Activated T-cell treated with anti-CD3 and anti-CD28 coated beads, Interleukin-2, amount 50 U/mL, for 4 hours (primary cell): ENCODE measurements around the gene CCDC92B. TPM values are rescaled to one million over a fixed set of nuclear protein-coding genes. Genes with fewer than 3 reads are reported as not detected.
"Not testable (repeated sequence)": the region's sequence is repeated elsewhere in the genome, so short reads cannot be mapped to it uniquely, and the experiment has no call there.

Source experiments
- ATAC-seq, 2 donors: fragments of 200-7000 bp; cut with Tn5 transposase; one replicate each; pipeline ENCODE4 v1.10.0; 2021
- DNase-seq: peaks from one replicate; pipeline ENCODE4 v3.0.0-alpha.2; 2020
- H3K27me3 Mint-ChIP-seq: one replicate; pipeline ENCODE4 v1.8.0; 2021; ENCODE audit warnings: low read depth, mixed read lengths
- H3K36me3 Mint-ChIP-seq: one replicate; pipeline ENCODE4 v1.8.0; 2022; ENCODE audit warnings: mixed read lengths; ENCODE audit not compliant: insufficient read depth
- H3K4me1 Mint-ChIP-seq: one replicate; pipeline ENCODE4 v1.8.0; 2021; ENCODE audit warnings: low read depth, mixed read lengths
- H3K4me3 Mint-ChIP-seq: one replicate; pipeline ENCODE4 v1.8.0; 2021; ENCODE audit warnings: mild to moderate bottlenecking, moderate library complexity, mixed read lengths
- H3K9me3 Mint-ChIP-seq: one replicate; pipeline ENCODE4 v1.8.0; 2021; ENCODE audit warnings: mixed read lengths
- total RNA-seq, 3 donors: library from RNA; stranded (reverse); gene quantifications; one replicate each; pipeline ENCODE4 v1.2.1, GENCODE V29; 2021

The CCDC92B gene
- total RNA-seq: under 1 TPM in 1 of 3 donors, not detected in 2; 0.16 TPM

DNA sequence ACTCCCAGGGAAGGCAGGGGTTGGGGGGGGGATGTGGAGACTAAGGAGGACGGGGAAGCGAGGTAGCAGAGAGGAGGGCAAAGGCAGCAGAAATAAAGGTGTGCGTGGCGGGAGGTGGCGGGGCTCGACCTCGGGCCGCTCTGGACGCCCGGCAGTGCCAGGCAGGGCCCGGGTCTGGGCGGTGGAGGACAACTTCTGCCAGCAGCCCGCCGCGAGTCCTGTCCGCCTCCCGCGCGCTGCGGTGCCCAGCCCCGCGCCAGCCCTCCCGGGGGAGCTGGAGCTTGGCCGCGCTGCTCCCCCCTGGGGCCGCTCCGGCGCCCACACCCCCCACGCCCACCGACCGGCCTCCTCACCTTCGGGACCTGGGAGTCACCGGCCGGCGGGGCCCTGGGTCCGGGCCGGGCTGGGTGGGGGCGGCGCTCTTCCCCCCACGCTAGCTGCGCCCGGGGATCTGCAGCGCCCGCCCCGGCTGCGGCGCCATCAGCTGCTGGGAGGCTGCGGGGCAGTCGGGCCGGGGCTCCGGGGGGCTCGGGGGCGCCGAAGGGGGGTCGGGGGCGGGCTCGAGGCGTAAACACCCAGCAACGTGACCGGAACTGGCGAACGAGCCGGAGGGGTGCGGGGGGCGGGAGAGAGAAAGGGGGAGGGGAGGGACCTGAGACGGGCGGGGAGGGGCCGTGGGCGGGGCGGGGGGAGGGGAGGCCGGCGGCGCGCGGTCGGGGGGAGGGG, at the start of gene CCDC92B:
CCDC92B (minus strand) TSS at position 595 of the 726 bp plus-strand sequence. CDS start 14,507 bp downstream, outside the sequence.
- no peak within 1 kb of the TSS for H3K4me3 Mint-ChIP-seq
- H3K4me1 Mint-ChIP-seq: no peaks in the 10 kb centered on the region
- no peak for ATAC-seq
- peaks cover 69% of the 10 kb centered on the region for H3K27me3 Mint-ChIP-seq
- H3K36me3 Mint-ChIP-seq: no peaks in the 10 kb centered on the region
- DNase-seq: no peak
- no peaks in the 10 kb centered on the region for H3K9me3 Mint-ChIP-seq

DNA sequence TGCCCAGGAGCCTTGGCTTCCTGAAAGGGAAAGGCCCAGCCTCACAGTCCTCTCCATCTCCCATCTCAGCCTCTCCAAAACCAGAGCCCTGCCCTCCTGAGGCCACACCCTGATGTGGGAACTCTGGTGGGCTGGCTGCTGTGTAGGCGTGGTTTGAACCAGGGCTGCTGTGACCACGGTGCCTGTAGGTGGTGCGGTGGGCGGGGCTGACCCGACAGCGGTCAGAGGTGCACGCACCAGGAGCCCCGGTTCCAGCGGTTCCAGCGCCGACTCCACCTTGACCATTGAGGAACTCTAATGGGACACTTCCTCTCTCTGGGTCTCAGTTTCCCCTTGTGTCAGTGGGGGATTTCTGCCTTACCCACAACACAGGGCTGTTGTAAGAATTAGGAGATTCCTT, 49.2 kb upstream of the CCDC92B start:
- peaks cover 22% of the 10 kb centered on the region for H3K36me3 Mint-ChIP-seq
- H3K9me3 Mint-ChIP-seq: no peaks in the 10 kb centered on the region
- no peak overlapping the region for H3K4me3 Mint-ChIP-seq
- no peak for ATAC-seq
- H3K4me1 Mint-ChIP-seq: peaks cover 66% of the 10 kb centered on the region
- no peaks in the 10 kb centered on the region for H3K27me3 Mint-ChIP-seq
- no peak for DNase-seq

- ATAC-seq (no peak), DNase-seq (no peak)
- Mint-ChIP-seq H3K9me3 (no peaks in the 10 kb centered on the region), H3K4me1 (peaks cover 69% of the 10 kb centered on the region), H3K36me3 (peaks cover 18% of the 10 kb centered on the region), H3K27me3 (no peaks in the 10 kb centered on the region), H3K4me3 (peak overlapping the region; percentile 77)
Measured at GRCh38 chr17:2798188-2798587, 48.7 kb upstream of the CCDC92B start.

GRCh38 chr17:2797637-2798036, 48.2 kb upstream of the CCDC92B start:
- DNase-seq (no peak), ATAC-seq (no peak)
- Mint-ChIP-seq H3K4me1 (peaks cover 70% of the 10 kb centered on the region), H3K27me3 (no peaks in the 10 kb centered on the region), H3K36me3 (peaks cover 12% of the 10 kb centered on the region), H3K4me3 (peak overlapping the region; percentile 77), H3K9me3 (no peaks in the 10 kb centered on the region)

DNA sequence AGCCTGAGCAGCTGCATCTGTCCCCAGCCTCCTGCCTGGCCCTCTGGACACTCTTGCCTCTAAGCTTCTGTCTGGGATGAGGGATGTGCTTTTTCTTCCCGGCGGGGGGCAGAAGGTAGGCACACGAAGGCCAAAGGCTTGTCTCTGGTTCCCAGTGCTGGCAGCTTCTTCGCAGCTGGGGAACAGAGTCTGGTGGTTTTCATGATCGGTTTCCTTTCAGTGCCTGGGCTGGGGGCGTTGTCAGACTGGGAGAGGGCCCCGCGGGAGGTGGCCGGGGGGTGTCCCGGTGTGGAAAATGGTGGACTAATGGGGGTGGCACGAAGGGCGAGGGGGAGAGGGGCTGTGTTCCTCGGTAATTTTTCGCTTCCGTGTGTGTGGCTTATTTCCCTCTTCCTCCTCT, 47.8 kb upstream of the CCDC92B start:
- no peaks in the 10 kb centered on the region for H3K27me3 Mint-ChIP-seq
- H3K36me3 Mint-ChIP-seq: peaks cover 12% of the 10 kb centered on the region
- peak overlapping the region; percentile 77 for H3K4me3 Mint-ChIP-seq
- peaks cover 74% of the 10 kb centered on the region for H3K4me1 Mint-ChIP-seq
- H3K9me3 Mint-ChIP-seq: no peaks in the 10 kb centered on the region
- DNase-seq: no peak
- ATAC-seq: no peak

DNA sequence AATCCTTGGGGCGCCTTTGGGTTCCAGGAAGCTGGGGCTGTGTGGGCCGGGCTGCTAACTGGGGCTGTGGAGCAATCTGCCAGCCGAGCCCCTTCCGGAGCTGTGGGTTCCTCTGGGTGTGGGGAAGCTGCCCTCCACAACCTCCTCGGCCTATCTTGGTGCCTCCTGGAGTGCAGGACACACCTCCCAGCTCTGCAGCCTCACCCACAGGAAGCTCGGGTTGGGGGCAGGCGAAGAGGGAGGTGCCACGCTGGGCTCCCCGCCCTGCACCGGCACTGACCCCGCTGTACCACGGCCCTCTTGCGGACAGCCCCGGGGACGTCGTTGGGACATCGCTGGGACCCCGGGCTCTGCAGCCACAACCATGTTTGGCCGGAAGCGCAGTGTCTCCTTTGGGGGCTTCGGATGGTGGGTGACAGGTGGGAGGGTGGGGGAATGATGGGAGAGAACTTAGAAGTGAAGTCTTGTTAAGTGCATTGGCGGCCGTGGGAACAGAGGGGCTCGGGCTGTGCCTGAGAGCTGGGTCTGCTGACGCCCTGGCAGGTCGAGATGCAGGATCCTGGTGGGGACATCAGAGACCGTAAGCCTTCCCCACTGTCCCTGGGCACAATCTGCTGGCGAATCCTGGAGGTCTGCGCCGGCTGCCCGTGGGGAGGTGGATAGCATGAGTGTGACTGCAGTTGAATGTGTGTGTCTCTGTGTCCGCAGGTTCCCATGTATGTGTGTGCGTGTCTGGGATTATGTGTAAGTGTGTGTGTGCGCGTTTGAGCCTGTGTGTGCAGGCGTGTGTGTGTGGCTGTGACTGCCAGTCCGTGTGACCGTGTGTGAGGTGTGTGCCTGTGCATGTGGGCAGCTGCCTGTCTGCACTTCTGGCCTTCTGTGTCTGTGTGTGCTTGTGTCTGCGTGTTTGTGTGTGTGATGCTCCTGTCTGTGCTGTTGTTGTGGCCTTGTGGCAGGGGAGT, 47.0 kb upstream of the CCDC92B start, which contains the start of gene RAP1GAP2:
RAP1GAP2 (plus strand) TSS at position 275 of the 962 bp plus-strand sequence; CDS start at position 365, 90 bp downstream.
- H3K4me3 Mint-ChIP-seq: peak within 1 kb of the TSS; percentile 77
- DNase-seq (peak; percentile 37), ATAC-seq (peak; percentile 69 to 82)
- no peaks in the 10 kb centered on the region for H3K27me3 Mint-ChIP-seq
- no peaks in the 10 kb centered on the region for H3K9me3 Mint-ChIP-seq
- peaks cover 9% of the 10 kb centered on the region for H3K36me3 Mint-ChIP-seq
- peaks cover 78% of the 10 kb centered on the region for H3K4me1 Mint-ChIP-seq

- Mint-ChIP-seq H3K36me3 (peaks cover 9% of the 10 kb centered on the region), H3K4me3 (peak overlapping the region; percentile 77), H3K9me3 (no peaks in the 10 kb centered on the region), H3K4me1 (peaks cover 83% of the 10 kb centered on the region), H3K27me3 (no peaks in the 10 kb centered on the region)
- no peak for DNase-seq
- ATAC-seq: peak in 1 of 2 donors; percentile 0
Measured at GRCh38 chr17:2795441-2796163, 46.1 kb upstream of the CCDC92B start.

DNA sequence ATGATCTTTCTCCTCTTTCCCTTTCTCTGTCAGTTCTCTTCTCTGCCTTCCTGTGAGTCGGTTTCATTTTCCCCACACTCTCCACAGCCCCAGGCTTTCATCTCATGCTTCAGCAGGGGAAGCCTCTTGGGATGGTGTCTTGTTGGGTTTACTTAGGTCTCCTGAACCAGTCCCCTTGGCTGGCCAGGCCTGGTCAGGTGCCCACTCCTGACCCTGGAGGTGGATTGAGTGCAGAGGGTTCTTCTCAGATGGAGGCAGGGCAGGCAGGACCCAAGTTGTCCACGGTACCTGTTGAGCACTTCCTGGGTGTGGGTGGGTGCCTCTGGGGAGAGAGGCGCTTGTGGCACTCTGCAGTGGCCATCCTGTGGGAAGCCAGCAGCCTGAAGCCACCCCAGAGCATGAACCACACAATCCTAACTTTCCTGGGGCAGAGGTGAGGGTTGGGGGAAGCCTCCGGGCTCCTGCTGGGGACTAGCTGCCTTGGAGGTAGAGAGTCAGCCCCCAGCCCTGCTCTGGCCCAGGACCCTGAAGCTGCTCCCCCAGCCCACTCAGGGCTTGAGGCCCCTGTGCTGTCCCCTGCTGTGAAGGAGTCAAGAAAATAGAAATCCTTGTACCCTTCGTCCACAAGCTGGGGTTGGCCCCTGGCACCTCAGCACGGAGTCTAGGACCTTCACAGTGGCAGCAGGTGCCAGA, 44.8 kb upstream of the CCDC92B start:
- Mint-ChIP-seq H3K27me3 (no peaks in the 10 kb centered on the region), H3K4me3 (peak overlapping the region; percentile 75), H3K36me3 (peaks cover 4% of the 10 kb centered on the region), H3K9me3 (no peaks in the 10 kb centered on the region), H3K4me1 (peaks cover 80% of the 10 kb centered on the region)
- DNase-seq: no peak
- ATAC-seq: no peak

DNA sequence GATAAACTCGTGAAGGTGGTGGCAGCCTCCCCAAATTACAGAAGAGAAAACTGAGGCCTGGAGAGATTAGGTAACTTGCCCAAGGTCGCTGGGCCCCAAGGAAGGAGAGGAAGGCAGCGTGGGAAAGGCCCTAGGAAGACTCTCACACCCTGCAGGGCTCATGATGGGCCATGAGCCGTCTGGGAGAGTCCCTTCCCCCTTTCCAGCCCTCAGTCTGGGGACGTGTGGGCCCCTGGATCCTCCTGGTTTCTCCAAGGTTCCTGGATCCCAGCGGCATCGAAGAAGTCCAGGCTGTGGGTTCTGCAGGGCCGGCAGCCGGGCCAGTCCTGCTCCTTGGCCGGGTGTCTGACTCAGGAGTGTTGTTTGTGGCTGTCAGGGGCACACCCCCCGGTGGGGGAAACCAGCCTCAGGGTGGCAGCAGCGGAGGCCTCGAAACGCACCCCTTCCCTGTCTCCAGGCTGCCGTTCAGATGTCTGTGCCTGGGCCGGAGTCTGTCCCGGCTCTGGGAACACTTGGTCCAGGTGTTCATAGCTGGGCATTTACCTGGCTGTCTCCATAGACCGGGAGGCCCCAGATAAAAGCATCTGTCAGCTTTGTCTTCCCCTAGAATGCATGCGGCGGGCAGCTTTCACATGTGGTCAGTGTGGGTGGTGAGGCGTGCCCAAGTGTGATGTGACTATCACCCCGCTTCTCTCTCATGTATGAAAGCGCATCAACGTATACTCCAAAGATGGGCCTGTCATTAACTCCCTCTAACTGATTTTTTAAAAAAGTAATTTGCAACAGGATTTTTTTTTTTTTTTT, 43.1 kb upstream of the CCDC92B start:
- Mint-ChIP-seq H3K27me3 (no peaks in the 10 kb centered on the region), H3K9me3 (no peaks in the 10 kb centered on the region), H3K4me3 (peak overlapping the region; percentile 40), H3K36me3 (no peaks in the 10 kb centered on the region), H3K4me1 (peaks cover 65% of the 10 kb centered on the region)
- ATAC-seq (peak; percentile 67 to 77), DNase-seq (peak; percentile 52)

DNA sequence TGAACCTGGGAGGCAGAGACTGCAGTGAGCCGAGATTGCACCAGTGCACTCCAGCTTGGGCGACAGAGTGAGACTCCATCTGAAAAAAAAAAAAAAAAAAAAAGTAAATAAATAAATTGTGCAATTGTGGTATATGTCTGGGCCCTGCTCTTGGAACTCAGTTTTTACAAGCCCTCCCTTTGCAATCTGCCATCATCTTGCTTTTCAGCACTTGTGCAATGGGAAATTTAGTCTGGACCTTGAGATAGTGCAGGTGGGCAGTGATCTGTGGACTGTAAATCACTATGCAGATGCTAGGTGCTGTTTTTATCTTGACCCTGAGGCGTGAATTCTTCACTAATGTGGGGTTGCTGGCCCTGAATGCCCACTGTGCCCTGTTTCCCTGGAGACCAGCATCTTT, 40.2 kb upstream of the CCDC92B start:
- DNase-seq (no peak), ATAC-seq (no peak)
- Mint-ChIP-seq H3K27me3 (no peaks in the 10 kb centered on the region), H3K4me1 (peaks cover 41% of the 10 kb centered on the region), H3K9me3 (no peaks in the 10 kb centered on the region), H3K36me3 (no peaks in the 10 kb centered on the region), H3K4me3 (no peak overlapping the region)

GRCh38 chr17:2786176-2786881, 36.9 kb upstream of the CCDC92B start:
- DNase-seq (peak; percentile 89), ATAC-seq (peak; percentile 98 to 99)
- Mint-ChIP-seq H3K27me3 (no peaks in the 10 kb centered on the region), H3K4me1 (peaks cover 8% of the 10 kb centered on the region), H3K4me3 (no peak overlapping the region), H3K9me3 (no peaks in the 10 kb centered on the region), H3K36me3 (no peaks in the 10 kb centered on the region)

GRCh38 chr17:2785376-2785775, 35.9 kb upstream of the CCDC92B start:
- not testable (repeated sequence) for H3K4me3 Mint-ChIP-seq, DNase-seq, H3K36me3 Mint-ChIP-seq, H3K9me3 Mint-ChIP-seq, ATAC-seq, H3K4me1 Mint-ChIP-seq, H3K27me3 Mint-ChIP-seq
